Hepatocyte (in vitro differentiated cells): ENCODE data around the gene CREB5. TPM values are rescaled to one million over a fixed set of nuclear protein-coding genes. Genes with fewer than 3 reads are reported as not detected.

Experiments
- DNase-seq: peaks from one replicate; pipeline ENCODE4 v3.0.0-alpha.2; 2016; ENCODE audit warnings: low spot score
- H2AFZ ChIP-seq: fragments of 200-600 bp; sonication (generic); 2 replicates; pipeline ENCODE4 v1.6.0; 2016; ENCODE audit warnings: antibody characterized with exemption, mild to moderate bottlenecking
- H3K27ac ChIP-seq: fragments of 200-600 bp; sonication (generic); 2 replicates; pipeline ENCODE4 v1.5.1; 2016; ENCODE audit warnings: mild to moderate bottlenecking
- H3K27me3 ChIP-seq: fragments of 200-600 bp; sonication (generic); 2 replicates; pipeline ENCODE4 v1.6.1; 2016
- H3K36me3 ChIP-seq: fragments of 200-600 bp; sonication (generic); replicated peaks from 2 replicates; pipeline ENCODE4 v1.5.1; 2016; ENCODE audit warnings: low read depth; ENCODE audit not compliant: insufficient read depth
- H3K4me1 ChIP-seq: fragments of 200-600 bp; sonication (generic); 2 replicates; pipeline ENCODE4 v1.5.1; 2016; ENCODE audit warnings: mild to moderate bottlenecking, moderate library complexity; ENCODE audit not compliant: insufficient read depth
- H3K4me2 ChIP-seq: fragments of 200-600 bp; sonication (generic); 2 replicates; pipeline ENCODE4 v1.6.0; 2016
- H3K4me3 ChIP-seq: fragments of 200-600 bp; sonication (generic); 2 replicates; pipeline ENCODE4 v1.5.1; 2016; ENCODE audit warnings: mild to moderate bottlenecking
- H3K79me2 ChIP-seq: fragments of 200-600 bp; sonication (generic); 2 replicates; pipeline ENCODE4 v1.6.0; 2017; ENCODE audit warnings: mild to moderate bottlenecking
- H3K9me2 ChIP-seq: fragments of 200-600 bp; sonication (generic); replicated peaks from 2 replicates; pipeline ENCODE4 v1.6.0; 2017; ENCODE audit warnings: mild to moderate bottlenecking; ENCODE audit not compliant: insufficient read depth
- H3K9me3 ChIP-seq: fragments of 200-600 bp; sonication (generic); 2 replicates; pipeline ENCODE4 v1.5.1; 2016; ENCODE audit warnings: low read depth, mild to moderate bottlenecking
- H4K20me1 ChIP-seq: fragments of 200-600 bp; sonication (generic); 2 replicates; pipeline ENCODE4 v1.6.0; 2016; ENCODE audit warnings: mild to moderate bottlenecking; ENCODE audit not compliant: insufficient read depth, poor library complexity, severe bottlenecking
- CTCF ChIP-seq: fragments of 200-600 bp; sonication (generic); IDR thresholded peaks from 2 replicates; pipeline ENCODE4 v1.5.1; 2016; ENCODE audit warnings: antibody characterized with exemption, mild to moderate bottlenecking; ENCODE audit not compliant: poor library complexity
- EZH2 ChIP-seq: fragments of 200-600 bp; sonication (generic); IDR thresholded peaks from 2 replicates; pipeline ENCODE4 v1.6.1; 2016; ENCODE audit warnings: antibody characterized with exemption, mild to moderate bottlenecking, borderline replicate concordance
- EZH2phosphoT487 ChIP-seq: fragments of 200-600 bp; sonication (generic); IDR thresholded peaks from one replicate; pipeline ENCODE4 v1.6.1; 2018; ENCODE audit warnings: antibody characterized with exemption, mild to moderate bottlenecking, low read depth, moderate library complexity; ENCODE audit not compliant: unreplicated experiment, severe bottlenecking
- WGBS: methylation state at CpG from one replicate; pipeline ENCODE4 v1.1.6; 2016; ENCODE audit warnings: low lambda C conversion rate; ENCODE audit errors: missing lambda C conversion rate; 5-methylcytosine and 5-hydroxymethylcytosine counted together
- polyA plus RNA-seq: library from polyadenylated mRNA; unstranded; fragments of >200 nt; fragmentation: Nextera tagmentation; extraction: Ambion mirVana; gene quantifications from 2 replicates; pipeline ENCODE4 v1.2.1, GENCODE V29; 2016
- total RNA-seq: library from RNA; depleted of rRNA; stranded (reverse); fragments of >200 nt; gene quantifications from 2 replicates; pipeline ENCODE4 v1.2.3, GENCODE V29; 2014

CREB5 gene
- total and polyA plus RNA-seq, 2 experiments from 2014 or later, result 14.0 to 27.9 TPM

DNA sequence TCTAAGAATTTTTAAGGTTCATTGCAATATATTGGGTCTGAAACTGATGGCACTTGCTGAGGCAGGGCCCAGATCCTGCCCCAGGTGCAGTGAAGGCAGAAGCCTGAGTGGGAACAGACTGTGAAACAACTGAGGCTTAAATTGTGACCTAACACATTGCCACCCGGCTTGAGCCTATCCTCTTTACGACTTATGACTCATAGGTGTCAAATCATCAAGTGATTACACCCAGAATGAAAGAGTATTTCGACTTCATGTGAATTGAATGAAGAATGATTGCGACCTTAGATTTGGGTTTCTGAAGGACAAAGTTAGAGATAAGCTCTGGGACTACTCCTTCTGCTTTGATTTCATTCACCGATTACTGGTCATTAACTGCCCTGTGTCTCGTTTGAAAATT, 200.9 kb downstream of the CREB5 start:
- no peaks in the 10 kb centered on the region for H3K79me2 ChIP-seq
- 63% methylated on average over 6 of the region's 6 CpGs for WGBS
- H2AFZ ChIP-seq, result no peak overlapping the region
- no peak overlapping the region for H3K4me2 ChIP-seq
- H3K27me3 ChIP-seq, result no peaks in the 10 kb centered on the region
- no peak for DNase-seq
- H3K9me2 ChIP-seq, result no peaks in the 10 kb centered on the region
- no peaks in the 10 kb centered on the region for H4K20me1 ChIP-seq
- H3K27ac ChIP-seq, result peak overlapping the region; percentile 73
- TF ChIP-seq CTCF (no peak), EZH2phosphoT487 (no peak), EZH2 (no peak)
- H3K36me3 ChIP-seq, result no peaks in the 10 kb centered on the region
- no peaks in the 10 kb centered on the region for H3K9me3 ChIP-seq
- peaks cover 5% of the 10 kb centered on the region for H3K4me1 ChIP-seq
- no peak overlapping the region for H3K4me3 ChIP-seq

DNA sequence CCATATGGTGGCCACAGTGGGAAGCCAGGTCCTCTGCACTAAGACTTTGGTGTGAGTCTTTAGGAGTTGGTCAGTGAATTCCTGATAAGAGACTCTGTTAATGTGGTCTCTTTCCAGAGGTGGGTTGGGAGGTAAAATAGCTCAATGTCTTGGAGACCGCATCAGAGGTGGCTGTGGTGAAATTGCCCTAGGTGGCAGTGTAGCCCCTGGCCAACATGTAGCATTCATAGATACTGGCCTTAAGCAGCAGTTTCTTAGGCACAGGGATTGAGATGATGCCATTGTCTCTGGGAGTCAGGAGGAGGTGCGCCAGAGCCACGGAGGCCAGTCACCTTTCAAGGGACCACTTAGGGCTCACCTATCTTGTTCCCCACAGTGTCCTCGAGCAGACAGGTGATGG, 202.8 kb downstream of the CREB5 start:
- Histone ChIP-seq H3K27me3 (no peaks in the 10 kb centered on the region), H3K4me2 (no peak overlapping the region), H4K20me1 (no peaks in the 10 kb centered on the region), H3K9me3 (no peaks in the 10 kb centered on the region), H3K79me2 (no peaks in the 10 kb centered on the region), H3K4me1 (peaks cover 3% of the 10 kb centered on the region), H3K27ac (no peak overlapping the region), H2AFZ (no peak overlapping the region), H3K9me2 (no peaks in the 10 kb centered on the region), H3K4me3 (no peak overlapping the region), H3K36me3 (no peaks in the 10 kb centered on the region)
- no peak for TF ChIP-seq EZH2
- TF ChIP-seq EZH2phosphoT487, result no peak
- TF ChIP-seq CTCF, result no peak
- WGBS, result 86% methylated on average over 4 of the region's 4 CpGs
- DNase-seq, result no peak

GRCh38 chr7:28617308-28617880, 205.1 kb downstream of the CREB5 start:
- Histone ChIP-seq H3K4me1 (no peaks in the 10 kb centered on the region), H3K27me3 (no peaks in the 10 kb centered on the region), H3K27ac (no peak overlapping the region), H3K79me2 (no peaks in the 10 kb centered on the region), H2AFZ (no peak overlapping the region), H3K4me2 (no peak overlapping the region), H3K4me3 (no peak overlapping the region), H3K9me3 (no peaks in the 10 kb centered on the region), H3K9me2 (no peaks in the 10 kb centered on the region), H3K36me3 (no peaks in the 10 kb centered on the region), H4K20me1 (no peaks in the 10 kb centered on the region)
- DNase-seq, result no peak
- TF ChIP-seq EZH2, result no peak
- no peak for TF ChIP-seq EZH2phosphoT487
- TF ChIP-seq CTCF, result no peak
- 90% methylated on average over 2 of the region's 2 CpGs for WGBS

DNA sequence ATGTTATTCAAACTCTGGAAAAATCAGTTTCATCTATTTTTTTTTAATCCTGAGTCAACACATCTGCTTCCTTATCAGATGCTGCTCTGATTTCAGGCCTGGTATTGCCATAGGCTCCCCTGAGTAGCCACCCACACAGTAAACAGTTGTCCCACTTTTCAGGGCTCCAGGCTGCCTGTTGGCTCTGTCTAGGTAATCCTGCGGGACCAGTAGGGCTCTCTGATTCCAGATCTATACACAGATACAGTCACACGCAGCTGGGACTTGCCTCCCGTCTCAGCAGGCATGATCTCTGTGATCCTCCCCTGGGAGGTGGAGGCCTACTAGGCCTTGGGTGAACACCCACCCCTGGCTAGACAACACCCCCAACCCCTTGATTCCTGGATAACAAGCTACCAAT, 206.1 kb downstream of the CREB5 start:
- Histone ChIP-seq H2AFZ (no peak overlapping the region), H3K4me2 (no peak overlapping the region), H3K79me2 (no peaks in the 10 kb centered on the region), H3K4me3 (no peak overlapping the region), H3K27ac (peak overlapping the region; percentile 58), H3K36me3 (no peaks in the 10 kb centered on the region), H3K4me1 (no peaks in the 10 kb centered on the region), H3K9me2 (no peaks in the 10 kb centered on the region), H3K27me3 (no peaks in the 10 kb centered on the region), H4K20me1 (no peaks in the 10 kb centered on the region), H3K9me3 (no peaks in the 10 kb centered on the region)
- TF ChIP-seq CTCF, result no peak
- TF ChIP-seq EZH2, result no peak
- no peak for TF ChIP-seq EZH2phosphoT487
- WGBS, result 47% methylated on average over 3 of the region's 3 CpGs
- DNase-seq, result no peak
